Tibial nerve (tissue), 4 donors: ENCODE data around the gene ZNF648.

ENCODE experiments used
- CTCF ChIP-seq, 5 experiments: fragments of 200-600 bp in 3 of 5; fragments of 450-650 bp in 2 of 5; sonication (generic) in 3 of 5; IDR thresholded peaks; one replicate each; pipeline ENCODE4 v1.5.1; 2016 to 2019; ENCODE audit warnings: antibody characterized with exemption in 5 of 5, mild to moderate bottlenecking in 3 of 5, moderate library complexity in 2 of 5
- EP300 ChIP-seq, 2 donors: sonication (generic); formaldehyde crosslinking; IDR thresholded peaks; one replicate each; pipeline ENCODE4 v1.6.1; 2017; ENCODE audit warnings: antibody characterized with exemption in 2 of 2, mild to moderate bottlenecking in 1 of 2
- POLR2A ChIP-seq, 2 donors: fragments of 450-650 bp; IDR thresholded peaks; one replicate each; pipeline ENCODE4 v1.6.1; 2017; ENCODE audit warnings: antibody characterized with exemption in 2 of 2, mild to moderate bottlenecking in 2 of 2, moderate library complexity in 2 of 2

GRCh38 chr1:182050481-182051448, 10.7 kb downstream of the ZNF648 start:
- TF ChIP-seq CTCF (IDR thresholded peaks at IDR 0.05) (no peak), EP300 (IDR thresholded peaks at IDR 0.05) (no peak), POLR2A (IDR thresholded peaks at IDR 0.05) (no peak)
